DND-41 (cell line): Measurements from ENCODE around the gene CMTM7.
A peak's percentile ranks its signal among the peaks of the same experiment; 100 is the strongest.

ENCODE experiments used
- ATAC-seq: fragments of 200-7000 bp; cut with Tn5 transposase; 3 replicates; pipeline ENCODE4 v1.9.1; 2021; ENCODE audit warnings: low read depth; ENCODE audit not compliant: insufficient read depth
- DNase-seq: peaks from one replicate; pipeline ENCODE4 v3.0.0-alpha.2; 2020
- H2AFZ ChIP-seq: 2 replicates; pipeline ENCODE4 v1.6.0; 2012; ENCODE audit warnings: low read depth, low read length
- H3K27ac ChIP-seq: 2 replicates; pipeline ENCODE4 v1.5.1; 2012; ENCODE audit warnings: low read length, inconsistent platforms
- H3K27me3 ChIP-seq: fragments of 200-600 bp; sonication (generic); 2 replicates; pipeline ENCODE4 v1.6.0; 2012; ENCODE audit warnings: low read length, mild to moderate bottlenecking, inconsistent platforms; ENCODE audit not compliant: insufficient read depth, poor library complexity
- H3K36me3 ChIP-seq: 2 replicates; pipeline ENCODE4 v1.5.1; 2012; ENCODE audit warnings: low read length, inconsistent platforms; ENCODE audit not compliant: insufficient read depth
- H3K4me1 ChIP-seq: 2 replicates; pipeline ENCODE4 v1.5.1; 2012; ENCODE audit warnings: mild to moderate bottlenecking, low read length; ENCODE audit not compliant: insufficient read depth
- H3K4me2 ChIP-seq: 2 replicates; pipeline ENCODE4 v1.6.0; 2012; ENCODE audit warnings: mild to moderate bottlenecking, moderate library complexity, low read length, inconsistent platforms; ENCODE audit not compliant: insufficient read depth
- H3K4me3 ChIP-seq, 2 experiments: fragments of 200-600 bp in 1 of 2; shearing (Covaris generic) in 1 of 2; 2 replicates each; pipeline ENCODE4 v1.5.1; 2012 to 2016; ENCODE audit warnings: inconsistent platforms in 2 of 2, low read length in 2 of 2, mild to moderate bottlenecking in 2 of 2, low read depth in 1 of 2, moderate library complexity in 1 of 2
- H3K79me2 ChIP-seq: 2 replicates; pipeline ENCODE4 v1.6.0; 2012; ENCODE audit warnings: low read length, inconsistent platforms; ENCODE audit not compliant: insufficient read depth
- H3K9ac ChIP-seq: 2 replicates; pipeline ENCODE4 v1.6.0; 2012; ENCODE audit warnings: low read depth, mild to moderate bottlenecking, inconsistent platforms, low read length, moderate library complexity
- H3K9me3 ChIP-seq: 2 replicates; pipeline ENCODE4 v1.5.1; 2012; ENCODE audit warnings: low read length, moderate library complexity, mild to moderate bottlenecking, inconsistent platforms; ENCODE audit not compliant: insufficient read depth, severe bottlenecking
- H4K20me1 ChIP-seq: 2 replicates; pipeline ENCODE4 v1.6.0; 2012; ENCODE audit warnings: low read length; ENCODE audit not compliant: insufficient read depth
- EZH2 ChIP-seq: IDR thresholded peaks from 3 replicates; pipeline ENCODE4 v1.6.1; 2012; ENCODE audit warnings: borderline replicate concordance, low read depth, mild to moderate bottlenecking, moderate library complexity, low read length, inconsistent platforms; ENCODE audit not compliant: severe bottlenecking
- TF ChIP-seq, protein P1 (sequence below): IDR thresholded peaks from 2 replicates; pipeline ENCODE4 v1.5.1; 2012; ENCODE audit warnings: borderline replicate concordance, low read length, moderate library complexity, mild to moderate bottlenecking; ENCODE audit not compliant: poor library complexity, severe bottlenecking; ENCODE audit errors: extremely low read depth

Gene CMTM7

DNA sequence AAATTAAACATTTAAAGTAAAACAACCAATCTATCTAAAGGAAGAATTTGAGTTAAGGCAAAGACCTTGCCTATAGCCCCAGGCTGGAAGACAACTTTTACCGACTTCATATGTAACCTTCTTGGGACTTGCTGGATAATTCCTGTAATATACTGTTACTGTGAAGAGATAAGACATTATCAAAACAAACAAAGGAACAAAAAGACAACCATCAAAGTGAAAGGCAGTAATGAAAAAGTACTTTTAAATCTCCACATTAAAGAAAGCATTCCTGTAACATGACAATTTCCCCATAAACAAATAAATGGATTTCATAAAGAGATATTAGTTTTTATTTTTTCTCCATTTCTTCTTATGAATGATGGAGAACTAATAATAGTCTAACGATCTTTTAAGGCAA, 108.6 kb downstream of the CMTM7 start:
- no peak for ATAC-seq
- peaks cover 59% of the 10 kb centered on the region for H3K79me2 ChIP-seq
- H3K4me3 ChIP-seq = no peak overlapping the region

DNA sequence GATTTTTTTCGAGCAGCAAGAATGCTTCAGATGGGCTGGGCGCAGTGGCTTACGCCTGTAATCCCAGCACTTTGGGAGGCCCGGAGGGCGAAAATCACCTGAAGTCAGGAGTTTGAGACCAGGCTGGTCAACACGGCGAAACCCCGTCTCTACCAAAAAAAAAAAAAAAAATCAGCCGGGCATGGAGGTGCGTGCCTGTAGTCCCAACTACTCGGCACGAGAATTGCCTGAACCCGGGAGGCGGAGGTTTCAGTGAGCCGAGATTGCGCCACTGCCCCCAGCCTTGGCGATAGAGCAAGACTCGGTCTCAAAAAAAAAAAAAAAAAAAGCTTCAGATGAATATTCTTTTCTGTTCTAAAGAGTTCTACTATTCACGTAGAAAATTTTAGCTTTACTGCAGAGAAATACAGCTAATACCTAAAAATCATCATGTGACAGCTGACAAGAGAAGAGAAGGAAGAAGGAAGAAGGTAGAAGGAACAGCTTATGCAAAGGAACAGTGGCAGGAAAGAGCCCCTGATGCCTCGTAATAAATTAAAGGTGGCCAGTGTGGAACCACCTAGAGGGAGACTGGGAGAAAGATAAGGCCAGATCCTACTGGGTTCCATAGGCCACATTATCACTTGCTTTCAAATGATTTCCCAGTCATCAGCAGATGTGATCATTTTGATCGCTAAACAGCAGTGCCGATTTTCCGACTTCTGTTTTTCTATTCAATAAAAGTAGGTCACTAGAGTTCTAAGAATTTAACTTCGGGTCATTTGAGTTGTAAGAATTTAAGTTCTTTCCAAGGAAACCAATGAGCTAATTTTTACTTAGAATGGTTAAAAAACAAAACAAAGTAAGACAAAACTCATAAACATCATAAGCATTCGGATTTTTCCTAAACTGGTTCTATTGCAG, 109.5 kb downstream of the CMTM7 start:
- ATAC-seq = no peak
- H4K20me1 ChIP-seq = peaks cover 5% of the 10 kb centered on the region; the same call in 1 of the 2 replicates
- no peak for DNase-seq
- H2AFZ ChIP-seq = no peak overlapping the region
- H3K36me3 ChIP-seq = no peaks in the 10 kb centered on the region
- peak overlapping the region; percentile 82; the same call in 1 of the 2 replicates for H3K27ac ChIP-seq
- TF ChIP-seq EZH2 = no peak
- TF ChIP-seq, protein P1, sequence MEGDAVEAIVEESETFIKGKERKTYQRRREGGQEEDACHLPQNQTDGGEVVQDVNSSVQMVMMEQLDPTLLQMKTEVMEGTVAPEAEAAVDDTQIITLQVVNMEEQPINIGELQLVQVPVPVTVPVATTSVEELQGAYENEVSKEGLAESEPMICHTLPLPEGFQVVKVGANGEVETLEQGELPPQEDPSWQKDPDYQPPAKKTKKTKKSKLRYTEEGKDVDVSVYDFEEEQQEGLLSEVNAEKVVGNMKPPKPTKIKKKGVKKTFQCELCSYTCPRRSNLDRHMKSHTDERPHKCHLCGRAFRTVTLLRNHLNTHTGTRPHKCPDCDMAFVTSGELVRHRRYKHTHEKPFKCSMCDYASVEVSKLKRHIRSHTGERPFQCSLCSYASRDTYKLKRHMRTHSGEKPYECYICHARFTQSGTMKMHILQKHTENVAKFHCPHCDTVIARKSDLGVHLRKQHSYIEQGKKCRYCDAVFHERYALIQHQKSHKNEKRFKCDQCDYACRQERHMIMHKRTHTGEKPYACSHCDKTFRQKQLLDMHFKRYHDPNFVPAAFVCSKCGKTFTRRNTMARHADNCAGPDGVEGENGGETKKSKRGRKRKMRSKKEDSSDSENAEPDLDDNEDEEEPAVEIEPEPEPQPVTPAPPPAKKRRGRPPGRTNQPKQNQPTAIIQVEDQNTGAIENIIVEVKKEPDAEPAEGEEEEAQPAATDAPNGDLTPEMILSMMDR = no peak
- H3K9ac ChIP-seq = peak overlapping the region; percentile 90; the same call in 1 of the 2 replicates
- H3K4me3 ChIP-seq = peak overlapping the region; percentile 97 to 99; a peak in 3 of 4 replicates
- H3K79me2 ChIP-seq = peaks cover 53% of the 10 kb centered on the region
- H3K9me3 ChIP-seq = no peaks in the 10 kb centered on the region
- peak overlapping the region; percentile 98 for H3K4me2 ChIP-seq
- H3K27me3 ChIP-seq = no peaks in the 10 kb centered on the region
- H3K4me1 ChIP-seq = peaks cover 36% of the 10 kb centered on the region

More for the DNA sequence above, 108.6 kb downstream of the CMTM7 start:
- H2AFZ ChIP-seq = no peak overlapping the region
- no peak for TF ChIP-seq EZH2
- TF ChIP-seq, protein P1 = no peak
- H3K9ac ChIP-seq = 0 out of 2 replicates have a peak overlapping the region, but pooled peaks have one; percentile 4
- peaks cover 36% of the 10 kb centered on the region for H3K4me1 ChIP-seq
- peaks cover 9% of the 10 kb centered on the region; the same call in 1 of the 2 replicates for H4K20me1 ChIP-seq
- H3K36me3 ChIP-seq = 0 out of 2 replicates have a peak, but pooled peaks cover 3% of the 10 kb centered on the region
- H3K4me2 ChIP-seq = peak overlapping the region; percentile 98; the same call in 1 of the 2 replicates
- H3K27ac ChIP-seq = no peak overlapping the region
- DNase-seq = no peak
- H3K27me3 ChIP-seq = no peaks in the 10 kb centered on the region
- no peaks in the 10 kb centered on the region for H3K9me3 ChIP-seq

DNA sequence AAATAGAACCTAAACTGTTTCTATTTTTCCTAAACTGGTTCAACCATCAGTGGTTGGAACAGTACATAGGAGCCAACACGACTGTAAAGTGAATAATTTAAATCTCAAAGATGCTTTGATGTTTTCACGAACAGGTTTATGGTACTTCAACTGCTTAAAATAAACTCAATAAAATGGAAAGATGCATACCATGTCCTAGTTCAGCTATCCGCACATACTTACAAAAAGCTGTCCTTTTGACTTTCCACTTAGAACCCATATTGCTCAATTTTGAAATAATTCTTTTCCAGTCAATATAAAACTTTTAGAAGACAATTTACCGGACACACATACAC, 110.1 kb downstream of the CMTM7 start:
- peak overlapping the region; percentile 98 for H3K4me2 ChIP-seq
- ATAC-seq (no peak), DNase-seq (no peak)
- peaks cover 5% of the 10 kb centered on the region; the same call in 1 of the 2 replicates for H4K20me1 ChIP-seq
- TF ChIP-seq EZH2 = no peak
- TF ChIP-seq, protein P1 = no peak
- H3K79me2 ChIP-seq = peaks cover 47% of the 10 kb centered on the region
- H3K27me3 ChIP-seq = no peaks in the 10 kb centered on the region
- H3K4me1 ChIP-seq = peaks cover 36% of the 10 kb centered on the region
- peak overlapping the region; percentile 97 to 99 for H3K4me3 ChIP-seq
- no peaks in the 10 kb centered on the region for H3K9me3 ChIP-seq
- H3K36me3 ChIP-seq = no peaks in the 10 kb centered on the region
- peak overlapping the region; percentile 97 for H2AFZ ChIP-seq
- peak overlapping the region; percentile 90 for H3K9ac ChIP-seq
- H3K27ac ChIP-seq = peak overlapping the region; percentile 82
